Left cardiac atrium (tissue), 4 donors: ENCODE results near the gene CFAP206. TPM values are rescaled to one million over a fixed set of nuclear protein-coding genes. Genes with fewer than 3 reads are reported as not detected.
"Not testable (repeated sequence)": the region's sequence is repeated elsewhere in the genome, so short reads cannot be mapped to it uniquely, and the experiment has no call there.

Source experiments
- ATAC-seq, 2 donors: fragments of 200-7000 bp; cut with Tn5 transposase; one replicate each; pipeline ENCODE4 v1.9.1; 2020; ENCODE audit warnings: mild to moderate bottlenecking in 2 of 2, moderate library complexity in 2 of 2
- DNase-seq: peaks from one replicate; pipeline ENCODE4 v3.0.0-alpha.2; 2020
- intact Hi-C, 2 donors: fragments of 100-400 bp; cut with DNase I; formaldehyde crosslinking; loops; one replicate each; pipeline versions ENCODE4 v1.14.1 to v1.15.1; 2022 to 2023
- total RNA-seq, 2 donors: library from RNA; stranded (reverse); fragmentation: NEBNext Ultra II Directional; extraction: Animal tissue kit (Norgen Biotek cat#: 25700); gene quantifications; one replicate each; pipeline ENCODE4 v1.2.1, GENCODE V29; 2021
- donor health status: DM: no; HTN: yes; CAD: no.
- donor health status: DM: no; HTN: yes; CAD: no; lungs with severe emphysema.
- donor health status: DM: yes; HTN: yes; CAD: no.
- donor health status: Dilated cardiomyopathy.

The CFAP206 gene
- total RNA-seq, 2 donors from 2014 or later = 0.18 to 0.42 TPM

DNA sequence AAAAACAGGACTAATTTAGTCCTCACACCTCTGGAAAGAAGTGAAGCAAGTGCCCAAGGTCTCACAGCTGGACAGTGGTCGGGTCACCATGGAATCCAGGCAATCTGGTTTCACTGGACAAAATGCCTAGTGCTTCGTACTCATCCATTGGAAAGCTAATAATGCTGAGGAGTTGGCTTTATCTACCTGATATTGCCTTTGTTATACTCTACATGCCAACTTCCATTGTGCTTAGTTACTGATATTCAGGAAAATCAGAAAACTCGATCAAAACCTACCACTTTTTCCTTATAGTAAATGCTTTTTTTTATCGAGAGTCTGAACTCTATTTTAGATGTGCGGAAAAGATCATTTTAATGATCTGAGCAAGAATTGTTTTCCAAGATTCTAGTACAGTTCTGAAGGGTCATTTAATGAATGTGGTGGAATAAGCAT lies 966 bp downstream of the CFAP206 start:
- ATAC-seq = no peak
- intact Hi-C loops = no loop called here
- DNase-seq = no peak

DNA sequence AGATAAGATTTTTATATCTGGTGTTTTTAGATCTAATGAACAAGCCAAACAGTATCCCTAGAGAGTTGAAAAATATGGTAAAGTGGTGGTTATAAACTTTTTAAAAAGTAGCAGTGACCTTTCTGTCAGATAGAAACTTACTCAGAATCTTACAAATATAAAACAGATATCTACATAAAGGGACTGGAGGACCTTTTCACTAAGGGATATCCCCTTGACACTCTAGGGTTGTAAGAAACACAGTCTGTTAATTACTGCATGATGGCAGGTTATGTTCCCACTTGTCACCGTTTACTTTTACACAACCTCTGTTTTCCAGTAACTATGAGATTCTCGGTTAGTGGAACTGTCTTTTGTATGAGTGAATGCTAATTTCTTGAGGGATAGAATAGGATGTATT lies 11.5 kb downstream of the CFAP206 start:
- intact Hi-C loops = no loop called here
- no peak for DNase-seq
- ATAC-seq = no peak

DNA sequence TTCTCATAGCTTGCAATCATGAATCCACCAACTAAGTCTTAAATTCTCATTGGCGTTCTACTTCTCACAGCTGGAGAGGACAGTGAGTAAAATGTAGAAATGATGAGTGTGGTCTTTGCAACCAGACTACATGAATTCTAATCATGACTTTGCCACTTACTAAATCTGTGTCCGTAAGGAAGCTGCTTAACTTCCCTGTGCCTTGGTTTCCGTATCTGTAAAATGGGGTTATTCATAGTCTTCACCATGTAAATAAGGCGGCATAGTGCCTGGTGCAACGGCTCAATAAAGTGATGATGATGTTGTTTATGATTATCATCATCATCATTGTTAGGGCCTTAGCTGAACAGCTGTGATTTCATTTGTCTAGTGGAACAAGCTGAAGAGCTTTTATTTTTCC lies 12.6 kb downstream of the CFAP206 start:
- ATAC-seq (no peak), DNase-seq (no peak)
- intact Hi-C loops = no loop called here

DNA sequence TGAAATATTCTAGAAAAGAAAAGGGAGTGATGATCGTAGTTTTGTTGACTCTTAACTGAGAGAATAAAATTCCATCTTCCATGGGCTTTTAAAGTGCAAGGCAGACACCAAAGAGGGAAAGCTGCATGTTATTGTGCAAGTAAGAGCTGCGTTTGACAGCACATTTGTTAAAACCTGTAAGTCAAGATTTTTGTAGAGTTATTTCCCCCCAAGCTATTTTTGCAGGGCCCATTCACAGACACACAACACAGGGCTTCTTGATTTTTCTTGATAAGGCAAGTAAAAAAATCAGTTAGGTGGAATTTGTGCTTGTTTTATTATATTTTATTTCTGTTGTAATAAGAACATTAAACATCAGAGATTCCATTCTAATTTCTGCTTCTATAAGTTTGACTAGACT lies 13.8 kb downstream of the CFAP206 start:
- intact Hi-C loops = no loop called here
- ATAC-seq (no peak), DNase-seq (no peak)

DNA sequence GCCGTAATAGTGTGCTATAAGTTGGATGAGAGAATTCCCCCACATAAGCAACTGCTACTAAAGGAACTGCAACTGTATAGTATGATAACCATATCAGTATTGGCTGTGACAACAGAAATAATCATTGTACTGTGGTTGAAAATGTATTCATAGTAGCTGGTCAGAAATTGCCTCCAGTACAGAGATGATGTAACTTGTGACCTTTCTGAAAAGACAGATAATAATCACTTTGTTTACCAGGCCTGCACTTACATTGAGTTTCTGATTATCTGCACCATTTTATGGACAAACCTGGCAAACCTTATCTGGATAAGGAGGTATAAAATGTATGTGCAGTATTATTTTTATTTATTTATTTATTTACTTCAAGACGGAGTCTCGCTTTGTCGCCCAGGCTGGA lies 19.0 kb downstream of the CFAP206 start:
- ATAC-seq = no peak
- no peak for DNase-seq
- intact Hi-C loops = no loop called here

DNA sequence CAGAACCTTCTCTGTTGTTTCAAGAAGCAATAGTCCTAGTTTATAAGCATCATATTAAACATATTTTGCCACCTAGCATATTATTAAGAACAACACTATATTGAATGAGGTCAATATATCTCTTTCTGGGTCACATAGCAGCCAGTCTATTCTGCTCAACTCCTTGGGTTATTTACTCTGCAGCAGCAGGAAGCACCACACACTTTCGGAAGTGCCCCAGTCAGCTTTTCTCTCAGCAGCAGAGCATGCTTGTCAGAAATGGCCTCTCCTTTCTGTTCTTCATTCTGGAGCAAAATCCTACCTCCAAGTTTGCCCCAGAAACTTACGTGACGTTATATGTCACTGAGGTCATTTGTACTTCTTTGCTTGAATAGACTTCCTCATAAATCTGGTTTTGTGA lies 22.7 kb downstream of the CFAP206 start:
- DNase-seq (no peak), ATAC-seq (no peak)
- intact Hi-C loops = no loop called here

DNA sequence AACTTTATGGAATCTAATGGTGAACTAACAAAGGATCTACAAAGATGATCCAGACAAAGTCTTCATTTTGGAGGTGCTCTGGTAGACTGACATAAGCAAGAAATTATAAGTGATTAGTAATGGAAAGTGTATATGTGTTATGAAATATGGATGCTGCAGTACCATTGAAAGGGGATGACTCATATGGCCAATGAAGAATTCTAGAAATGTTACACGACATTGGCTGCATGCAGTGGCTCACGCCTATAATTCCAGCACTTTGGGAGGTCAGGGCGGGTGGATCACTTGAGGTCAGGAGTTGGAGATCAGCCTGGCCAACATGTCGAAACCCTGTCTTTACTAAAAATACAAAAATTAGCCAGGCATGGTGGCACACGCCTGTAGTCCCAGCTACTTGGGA lies 23.5 kb downstream of the CFAP206 start:
- intact Hi-C loops = no loop called here
- no peak for DNase-seq
- ATAC-seq = no peak

DNA sequence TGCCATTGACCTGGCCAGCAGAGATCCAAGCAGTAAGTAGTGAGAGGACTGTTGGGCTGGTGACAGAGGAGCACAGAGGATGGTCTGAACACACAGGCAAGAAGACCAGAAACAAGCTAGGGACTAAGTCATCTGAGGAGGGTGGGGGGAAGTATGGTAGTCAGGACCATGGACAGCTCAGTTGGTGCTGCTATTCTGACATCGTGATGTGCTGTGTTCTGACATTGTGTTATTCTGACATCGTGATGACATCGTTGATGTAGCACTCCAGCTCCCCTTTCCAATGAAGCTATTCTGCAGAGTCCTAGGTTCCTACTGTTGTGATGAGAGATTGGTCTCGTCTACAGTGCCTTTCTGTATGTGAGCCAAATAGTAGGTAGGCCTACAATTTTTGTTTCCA lies 28.7 kb downstream of the CFAP206 start:
- intact Hi-C loops = no loop called here
- peak; percentile 28 for DNase-seq
- peak; percentile 61 to 68 for ATAC-seq

DNA sequence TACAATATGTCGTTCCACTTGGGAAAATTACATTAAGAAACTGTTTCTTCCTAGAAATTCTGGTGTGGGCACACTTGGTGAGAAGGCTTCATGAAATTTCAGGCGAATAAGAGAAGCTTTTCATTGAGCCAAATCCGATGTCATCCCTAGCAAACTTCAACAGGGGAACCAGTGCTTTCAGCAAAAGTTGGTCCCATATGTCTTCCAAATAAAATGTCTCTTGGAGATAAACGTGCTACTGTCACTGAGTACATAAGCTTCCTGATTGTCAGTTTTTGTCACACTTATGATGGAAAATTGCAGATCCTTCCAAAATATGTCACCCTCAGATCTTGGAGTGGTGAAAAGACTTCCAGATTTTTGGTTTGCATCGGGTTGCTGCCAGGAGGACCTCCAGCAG lies 33.9 kb downstream of the CFAP206 start:
- DNase-seq (no peak), ATAC-seq (no peak)
- intact Hi-C loops = no loop called here

DNA sequence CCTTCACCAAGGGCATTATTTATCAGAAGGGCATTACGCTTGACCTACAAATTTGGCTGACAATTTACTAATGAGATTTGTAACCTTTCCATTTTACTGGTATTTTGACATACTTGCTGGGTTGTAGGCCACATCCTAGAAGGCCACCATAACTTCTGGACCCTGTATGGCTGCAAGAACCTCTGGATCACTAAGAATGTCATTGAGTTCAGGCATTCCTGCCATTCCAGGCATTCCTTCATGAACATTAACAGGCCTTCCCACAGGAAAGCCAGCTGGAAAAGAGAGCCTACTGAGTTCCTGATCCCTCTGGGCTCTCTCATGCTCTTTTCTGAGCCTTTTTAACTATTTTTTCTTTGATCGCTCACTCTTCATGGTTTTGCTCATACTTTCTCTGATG lies 36.6 kb downstream of the CFAP206 start:
- DNase-seq (no peak), ATAC-seq (no peak)
- intact Hi-C loops = no loop called here

DNA sequence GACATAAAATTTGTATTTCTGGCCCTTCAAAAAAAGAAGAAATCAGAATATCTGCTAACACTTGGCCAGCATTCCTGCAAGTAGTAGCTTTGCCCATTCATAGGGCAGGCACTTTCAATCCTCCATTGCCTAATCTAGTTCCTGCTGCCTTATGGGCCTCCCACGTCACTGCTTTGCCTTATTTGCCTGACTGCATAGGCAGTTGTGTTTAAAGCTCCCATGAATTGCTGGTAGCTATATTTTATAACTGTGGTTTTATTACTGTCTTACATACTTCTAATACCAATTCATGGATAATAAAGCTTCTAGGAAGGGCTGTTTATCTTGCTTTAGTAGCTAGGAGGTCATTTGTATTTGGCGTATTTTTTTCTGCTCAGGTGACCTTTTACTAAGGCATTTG lies 57.3 kb downstream of the CFAP206 start:
- ATAC-seq (no peak), DNase-seq (no peak)
- intact Hi-C loops = no loop called here

DNA sequence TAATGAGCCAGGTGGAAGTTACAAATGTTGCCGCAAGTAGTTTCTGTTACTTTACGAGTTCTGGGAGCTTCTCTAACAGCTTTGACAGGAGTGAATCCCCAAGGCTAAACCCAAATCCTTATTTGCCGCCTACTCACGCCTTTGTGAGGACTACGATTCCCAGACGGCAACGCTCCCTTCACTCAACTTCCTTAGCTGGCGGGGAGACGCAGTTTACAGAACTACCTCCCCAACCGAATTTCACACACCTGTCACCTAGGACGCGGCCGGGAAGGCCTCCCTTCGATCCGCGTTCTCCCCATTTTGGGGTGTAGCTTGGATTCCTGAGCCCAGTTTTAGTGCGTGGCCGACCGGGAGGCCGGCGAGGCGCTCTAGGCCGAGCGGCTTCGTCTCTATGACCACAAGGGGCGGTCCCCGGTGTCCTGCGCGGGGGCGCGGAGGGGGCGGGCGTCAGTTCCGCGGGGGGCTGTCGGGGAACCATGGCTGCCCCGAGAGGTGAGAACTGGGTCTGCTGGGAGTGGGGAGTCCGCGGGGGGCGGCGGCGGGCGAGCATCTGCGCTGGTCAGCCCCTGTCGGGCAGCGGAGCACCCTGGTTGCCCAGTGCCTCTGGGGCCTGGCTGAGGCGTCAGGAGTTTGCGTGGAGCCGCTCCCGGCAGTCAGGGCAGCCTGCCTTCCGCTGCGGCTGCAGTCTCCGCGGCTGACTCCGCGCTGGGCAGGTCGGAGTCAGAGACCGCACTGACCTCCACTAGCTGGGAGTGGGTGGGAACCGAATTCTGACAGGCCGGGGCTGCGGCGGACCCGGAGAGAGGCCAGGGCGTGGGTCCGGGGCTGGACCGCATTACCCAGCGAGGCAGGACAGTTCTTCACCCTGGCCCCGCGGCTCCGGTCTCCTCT lies 65.0 kb downstream of the CFAP206 start, which contains the start of gene SLC35A1:
TSS of gene SLC35A1 (plus strand) at position 450 of the 894 bp plus-strand sequence. CDS start at position 480, 30 bp downstream.
- ATAC-seq (peak; percentile 98 to 99), DNase-seq (peak; percentile 90)
- intact Hi-C loops = loop anchor here in 1 of 2 donors (1.0 kb wide), 1 partner anchor 65 kb away; the partner anchor contains the start of gene CFAP206

DNA sequence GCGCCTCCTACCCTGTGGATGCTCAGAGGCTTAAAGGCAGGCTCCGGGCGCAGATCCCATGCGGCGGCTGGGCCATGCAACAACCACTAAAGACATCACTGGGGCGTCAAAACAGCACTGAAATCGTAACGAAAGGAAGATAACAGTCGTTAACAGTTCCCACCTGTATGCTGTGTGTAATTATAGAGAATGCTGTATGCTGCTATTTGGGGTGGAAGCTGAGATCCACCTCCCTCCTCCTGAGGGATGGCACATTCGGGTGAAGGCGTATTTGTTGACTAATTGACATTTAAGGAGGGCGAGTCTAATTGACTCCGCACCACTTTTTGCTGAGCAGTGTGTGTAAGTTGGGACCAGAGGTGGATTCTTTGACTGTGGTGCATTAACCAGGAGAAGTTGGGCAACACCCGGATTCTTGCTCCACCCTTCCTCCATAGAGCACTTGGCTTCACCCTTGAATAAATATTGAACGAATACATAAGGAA lies 65.7 kb downstream of the CFAP206 start:
- no peak for DNase-seq
- intact Hi-C loops = loop anchor here in 1 of 2 donors (1.0 kb wide), 1 partner anchor 66 kb away; the partner anchor contains the start of gene CFAP206
- ATAC-seq = peak; percentile 37 to 80

DNA sequence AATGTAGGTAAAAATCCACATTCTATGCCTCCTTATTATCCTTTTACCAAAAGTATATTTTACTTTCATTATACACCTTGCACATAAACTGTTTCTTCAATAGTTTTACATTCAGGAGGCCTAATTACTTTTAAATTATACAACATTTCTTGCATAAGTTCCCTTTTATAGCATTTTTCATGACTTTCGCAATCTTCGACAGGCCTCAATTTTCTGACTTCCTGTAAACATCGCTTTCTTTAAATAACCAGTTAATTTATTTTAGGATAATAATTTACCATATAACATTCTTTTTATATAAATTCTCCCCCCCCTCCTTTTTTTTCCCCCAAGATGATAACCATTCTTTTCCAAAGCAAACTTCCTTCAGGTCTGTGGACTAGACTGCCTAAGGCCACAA lies 74.2 kb downstream of the CFAP206 start:
- intact Hi-C loops = no loop called here
- no peak for DNase-seq
- ATAC-seq = no peak

DNA sequence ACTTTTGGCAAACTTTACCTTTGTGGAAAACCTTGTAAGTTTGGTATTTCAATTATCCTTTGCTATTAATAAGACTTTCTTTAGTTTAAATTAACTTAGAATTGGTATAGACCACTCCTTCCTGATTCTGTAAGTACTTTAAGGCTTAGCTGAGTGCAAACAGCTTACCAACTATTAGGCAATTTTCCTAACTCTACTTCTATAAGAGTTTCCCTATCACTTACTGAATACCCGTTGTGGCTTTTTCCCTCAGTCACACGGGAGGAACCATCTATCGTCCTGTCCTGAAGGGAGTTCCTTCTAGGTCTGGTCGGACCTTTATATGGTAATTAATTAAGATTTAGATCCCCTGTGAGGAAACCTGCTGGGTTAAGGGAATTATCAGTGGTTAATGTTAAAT lies 74.6 kb downstream of the CFAP206 start:
- no peak for DNase-seq
- no peak for ATAC-seq
- intact Hi-C loops = no loop called here

DNA sequence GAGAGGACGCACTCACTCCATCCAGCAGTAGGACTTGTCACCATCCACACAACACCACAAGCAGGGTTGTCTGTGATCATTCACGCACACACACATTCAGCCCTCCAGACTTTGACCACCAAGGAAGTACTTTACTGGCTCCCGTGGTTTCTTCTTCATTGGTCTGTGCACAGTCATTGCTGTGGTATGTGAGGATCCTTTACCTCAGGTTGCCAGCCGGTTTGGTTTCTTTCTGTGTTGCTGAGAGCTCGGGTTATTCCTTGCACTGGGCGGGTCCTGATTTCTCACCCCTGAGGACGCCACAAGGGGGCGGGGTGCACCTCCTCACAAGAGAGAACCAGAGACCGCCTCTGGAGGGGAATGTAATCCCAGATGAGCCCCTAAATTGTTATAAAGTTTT lies 76.2 kb downstream of the CFAP206 start:
- DNase-seq (no peak), ATAC-seq (no peak)
- intact Hi-C loops = no loop called here

DNA sequence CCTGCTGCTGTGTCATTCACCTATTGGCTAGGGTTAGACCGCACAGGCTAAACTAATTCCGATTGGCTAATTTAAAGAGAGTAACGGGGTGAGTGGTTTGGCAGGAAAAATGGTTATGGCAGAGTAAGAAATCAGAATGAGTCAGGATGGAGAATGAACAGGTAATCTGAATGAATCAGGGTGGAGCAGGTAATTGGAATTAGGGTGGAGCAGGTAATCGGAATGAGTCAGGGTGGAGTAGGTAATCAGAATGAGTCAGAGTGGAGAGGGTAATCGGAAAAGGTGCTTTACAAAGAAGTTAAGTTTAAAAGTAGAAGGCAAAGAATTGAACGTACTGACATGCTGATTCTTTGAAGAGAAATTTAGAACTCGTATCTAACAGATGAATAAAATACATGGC lies 76.7 kb downstream of the CFAP206 start:
- no peak for DNase-seq
- no peak for ATAC-seq
- intact Hi-C loops = no loop called here

DNA sequence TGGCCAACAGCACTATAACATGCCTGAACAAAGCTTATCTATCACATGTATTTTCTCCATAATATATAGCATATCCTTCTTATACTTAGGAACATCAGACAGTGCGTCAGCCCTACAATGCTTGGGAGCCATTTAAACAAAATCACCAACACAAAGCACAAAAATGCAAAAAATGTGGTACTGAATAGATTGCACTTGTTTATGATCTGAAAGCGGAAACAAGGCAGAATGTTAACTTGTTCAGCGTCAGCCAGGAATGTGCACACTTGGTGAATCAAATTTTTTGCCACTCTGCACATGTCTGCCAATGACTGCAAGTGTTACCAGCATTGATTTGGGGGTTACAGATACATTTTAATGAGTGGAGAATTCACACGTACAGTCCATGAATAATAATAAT lies 79.8 kb downstream of the CFAP206 start:
- ATAC-seq = no peak
- intact Hi-C loops = no loop called here
- no peak for DNase-seq

DNA sequence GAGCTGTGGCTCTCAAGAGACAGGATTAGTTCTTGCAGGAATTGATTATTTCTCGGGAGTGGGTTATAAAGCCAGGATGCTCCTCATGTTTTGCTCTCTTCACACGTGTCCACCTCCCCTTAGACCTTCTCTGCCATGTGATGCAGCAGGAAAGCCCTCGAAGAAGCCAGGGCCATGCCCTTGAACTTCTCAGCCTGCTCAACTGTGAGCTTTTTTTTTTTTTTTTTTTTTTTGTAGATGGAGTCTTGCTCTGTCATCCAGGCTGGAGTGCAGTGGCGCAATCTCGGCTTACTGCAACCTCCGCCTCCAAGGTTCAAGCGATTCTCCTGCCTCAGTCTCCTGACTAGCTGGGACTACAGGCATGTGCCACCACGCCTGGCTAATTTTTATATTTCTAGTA lies 81.6 kb downstream of the CFAP206 start:
- DNase-seq, ATAC-seq, intact Hi-C loops: not testable (repeated sequence)

DNA sequence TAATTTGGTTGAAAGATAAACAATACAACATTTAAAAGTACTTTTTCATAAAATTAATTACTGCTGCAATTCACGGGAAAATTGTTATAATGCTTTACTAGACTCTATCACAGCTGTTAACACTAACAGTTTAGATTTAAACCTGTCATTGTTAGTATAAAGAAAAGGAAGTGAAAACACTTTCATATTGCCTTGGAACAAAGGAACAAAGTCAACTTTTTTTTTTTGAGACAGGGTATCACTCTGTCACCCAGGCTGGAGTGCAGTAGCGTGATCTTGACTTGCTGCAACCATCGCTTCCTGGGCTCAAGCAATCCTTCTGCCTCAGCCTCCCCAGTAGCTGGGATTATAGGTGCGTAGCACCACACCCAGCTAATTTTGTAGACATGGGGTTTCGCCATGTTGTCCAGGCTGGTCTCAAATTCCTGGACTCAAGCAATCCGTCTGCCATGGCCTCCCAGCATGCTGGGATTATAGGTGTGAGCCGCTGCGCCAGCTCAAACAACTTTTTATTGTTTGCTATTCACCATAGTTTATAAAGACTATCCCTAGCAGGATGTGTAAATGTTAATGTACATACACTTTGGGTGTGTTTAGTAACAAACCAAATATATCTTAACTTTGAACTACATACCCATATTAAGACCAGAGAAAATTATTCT lies 87.1 kb downstream of the CFAP206 start:
- no peak for ATAC-seq
- no peak for DNase-seq
- intact Hi-C loops = no loop called here
